Osteoblast (primary cell): ENCODE results near the gene ZNF576. TPM values are rescaled to one million over a fixed set of nuclear protein-coding genes. Genes with fewer than 3 reads are reported as not detected.
"Not testable (repeated sequence)": the region's sequence is repeated elsewhere in the genome, so short reads cannot be mapped to it uniquely, and the experiment has no call there.

Experiments
- DNase-seq: peaks from one replicate; pipeline ENCODE4 v3.0.0; 2011; ENCODE audit warnings: low spot score, mixed read lengths; ENCODE audit not compliant: insufficient read length; ENCODE audit errors: missing footprints
- H2AFZ ChIP-seq: 2 replicates; pipeline ENCODE4 v1.6.0; 2011; ENCODE audit warnings: mild to moderate bottlenecking, low read length
- H3K27ac ChIP-seq: 2 replicates; pipeline ENCODE4 v1.5.1; 2011; ENCODE audit warnings: mild to moderate bottlenecking, low read depth, low read length, moderate library complexity
- H3K27me3 ChIP-seq: 2 replicates; pipeline ENCODE4 v1.6.0; 2012; ENCODE audit warnings: mild to moderate bottlenecking, control low read depth, inconsistent platforms, low read length, moderate library complexity; ENCODE audit not compliant: insufficient read depth
- H3K36me3 ChIP-seq: 2 replicates; pipeline ENCODE4 v1.5.1; 2011; ENCODE audit warnings: mild to moderate bottlenecking, low read length, control low read depth, moderate library complexity; ENCODE audit not compliant: insufficient read depth
- H3K4me1 ChIP-seq: 2 replicates; pipeline ENCODE4 v1.5.1; 2011; ENCODE audit warnings: mild to moderate bottlenecking, low read length, control low read depth, moderate library complexity; ENCODE audit not compliant: insufficient read depth
- H3K4me2 ChIP-seq: 2 replicates; pipeline ENCODE4 v1.6.0; 2011; ENCODE audit warnings: mild to moderate bottlenecking, low read length; ENCODE audit not compliant: insufficient read depth
- H3K4me3 ChIP-seq: fragments of 200-600 bp; sonication (generic); 3 replicates; pipeline ENCODE4 v1.5.1; 2012; ENCODE audit warnings: mild to moderate bottlenecking, low read length, inconsistent platforms; ENCODE audit not compliant: insufficient read depth
- H3K79me2 ChIP-seq: 2 replicates; pipeline ENCODE4 v1.6.0; 2012; ENCODE audit warnings: mild to moderate bottlenecking, low read length, control low read depth, inconsistent platforms; ENCODE audit not compliant: insufficient read depth
- H3K9me3 ChIP-seq: 2 replicates; pipeline ENCODE4 v1.5.1; 2011; ENCODE audit warnings: low read depth, low read length, control low read depth
- H4K20me1 ChIP-seq: 2 replicates; pipeline ENCODE4 v1.6.0; 2012; ENCODE audit warnings: mild to moderate bottlenecking, low read length, control low read depth; ENCODE audit not compliant: insufficient read depth
- total RNA-seq: library from RNA; depleted of rRNA; stranded (reverse); fragments of >200 nt; gene quantifications from 2 replicates; pipeline ENCODE4 v1.2.3, GENCODE V29; 2012
- TF ChIP-seq, protein P1 (sequence below): IDR thresholded peaks from 2 replicates; pipeline ENCODE4 v1.5.1; 2011; ENCODE audit warnings: mild to moderate bottlenecking, low read depth, low read length, moderate library complexity; ENCODE audit errors: extremely low read depth

ZNF576 gene
- total RNA-seq, 1 donor = 9.4 TPM

DNA sequence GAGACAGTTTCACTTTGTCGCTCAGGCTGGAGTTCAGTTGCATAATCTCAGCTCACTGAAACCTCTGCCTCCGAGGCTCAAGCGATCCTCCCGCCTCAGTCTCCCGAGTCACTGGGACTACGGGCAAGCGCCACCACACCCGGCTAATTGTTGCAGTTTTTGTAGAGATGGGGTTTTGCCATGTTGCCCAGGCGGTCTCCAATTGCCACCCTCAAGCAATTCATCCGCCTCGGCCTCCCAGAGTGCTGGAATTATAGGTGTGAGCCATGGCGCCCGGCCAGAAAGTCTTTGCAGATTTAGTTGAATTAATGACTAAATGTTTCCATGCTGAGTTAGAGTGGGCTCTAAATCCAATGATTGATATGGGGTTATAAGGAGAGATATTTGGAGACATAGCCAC, 47.8 kb downstream of the ZNF576 start:
- H3K4me2 ChIP-seq = no peak overlapping the region
- no peaks in the 10 kb centered on the region for H3K4me1 ChIP-seq
- no peaks in the 10 kb centered on the region for H3K79me2 ChIP-seq
- H4K20me1 ChIP-seq = peaks cover 3% of the 10 kb centered on the region
- DNase-seq = no peak
- H3K4me3 ChIP-seq = no peak overlapping the region
- peaks cover 22% of the 10 kb centered on the region for H3K36me3 ChIP-seq
- TF ChIP-seq, protein P1, sequence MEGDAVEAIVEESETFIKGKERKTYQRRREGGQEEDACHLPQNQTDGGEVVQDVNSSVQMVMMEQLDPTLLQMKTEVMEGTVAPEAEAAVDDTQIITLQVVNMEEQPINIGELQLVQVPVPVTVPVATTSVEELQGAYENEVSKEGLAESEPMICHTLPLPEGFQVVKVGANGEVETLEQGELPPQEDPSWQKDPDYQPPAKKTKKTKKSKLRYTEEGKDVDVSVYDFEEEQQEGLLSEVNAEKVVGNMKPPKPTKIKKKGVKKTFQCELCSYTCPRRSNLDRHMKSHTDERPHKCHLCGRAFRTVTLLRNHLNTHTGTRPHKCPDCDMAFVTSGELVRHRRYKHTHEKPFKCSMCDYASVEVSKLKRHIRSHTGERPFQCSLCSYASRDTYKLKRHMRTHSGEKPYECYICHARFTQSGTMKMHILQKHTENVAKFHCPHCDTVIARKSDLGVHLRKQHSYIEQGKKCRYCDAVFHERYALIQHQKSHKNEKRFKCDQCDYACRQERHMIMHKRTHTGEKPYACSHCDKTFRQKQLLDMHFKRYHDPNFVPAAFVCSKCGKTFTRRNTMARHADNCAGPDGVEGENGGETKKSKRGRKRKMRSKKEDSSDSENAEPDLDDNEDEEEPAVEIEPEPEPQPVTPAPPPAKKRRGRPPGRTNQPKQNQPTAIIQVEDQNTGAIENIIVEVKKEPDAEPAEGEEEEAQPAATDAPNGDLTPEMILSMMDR = no peak
- H3K27ac ChIP-seq = no peak overlapping the region
- no peaks in the 10 kb centered on the region for H3K9me3 ChIP-seq
- peaks cover 16% of the 10 kb centered on the region for H3K27me3 ChIP-seq
- H2AFZ ChIP-seq = no peak overlapping the region

- Histone ChIP-seq H3K36me3 (peaks cover 53% of the 10 kb centered on the region), H3K4me1 (no peaks in the 10 kb centered on the region), H3K4me2 (no peak overlapping the region), H3K9me3 (no peaks in the 10 kb centered on the region), H3K27me3 (no peaks in the 10 kb centered on the region), H3K27ac (no peak overlapping the region), H4K20me1 (peaks cover 3% of the 10 kb centered on the region), H2AFZ (no peak overlapping the region), H3K79me2 (no peaks in the 10 kb centered on the region), H3K4me3 (no peak overlapping the region)
- TF ChIP-seq, protein P1 = no peak
- no peak for DNase-seq
Measured at GRCh38 chr19:43648633-43649032, 52.2 kb downstream of the ZNF576 start.

DNA sequence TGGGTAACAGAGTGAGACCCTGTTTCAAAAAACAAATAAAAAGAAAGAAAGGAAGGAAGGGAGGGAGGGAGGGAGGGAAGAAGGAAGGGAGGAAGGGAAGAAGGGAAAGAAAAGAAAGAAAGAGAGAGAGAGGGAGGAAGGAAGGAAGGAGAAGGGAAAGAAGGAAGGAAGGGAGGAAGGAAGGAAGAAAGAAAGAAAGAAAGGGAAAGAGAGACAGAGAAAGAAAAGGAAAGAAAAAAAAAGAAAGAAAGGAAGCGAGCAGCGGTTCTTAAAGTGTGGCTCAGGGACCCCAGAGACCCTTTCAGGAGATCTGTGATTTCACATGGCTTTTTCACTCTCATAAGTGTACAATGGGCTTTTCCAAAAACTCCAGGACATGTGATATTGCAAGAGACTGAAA, 53.1 kb downstream of the ZNF576 start:
- H3K27me3 ChIP-seq = no peaks in the 10 kb centered on the region
- peaks cover 60% of the 10 kb centered on the region for H3K36me3 ChIP-seq
- DNase-seq = no peak
- no peaks in the 10 kb centered on the region for H3K4me1 ChIP-seq
- no peak overlapping the region for H3K4me2 ChIP-seq
- TF ChIP-seq, protein P1 = no peak
- H3K79me2 ChIP-seq = no peaks in the 10 kb centered on the region
- H3K27ac ChIP-seq = no peak overlapping the region
- H2AFZ ChIP-seq = no peak overlapping the region
- H4K20me1 ChIP-seq = peaks cover 3% of the 10 kb centered on the region
- H3K9me3 ChIP-seq = no peaks in the 10 kb centered on the region
- no peak overlapping the region for H3K4me3 ChIP-seq

GRCh38 chr19:43650276-43650675, 53.9 kb downstream of the ZNF576 start:
- H3K4me2 ChIP-seq, H2AFZ ChIP-seq, H3K27me3 ChIP-seq, H3K4me1 ChIP-seq, DNase-seq, H3K27ac ChIP-seq, H3K79me2 ChIP-seq, H4K20me1 ChIP-seq, H3K4me3 ChIP-seq, H3K9me3 ChIP-seq: not testable (repeated sequence)
- peaks cover 67% of the 10 kb centered on the region for H3K36me3 ChIP-seq

Other genes starting within 250 kb of the ZNF576 start
- gene CD177, start 242.9 kb upstream of the ZNF576 start, total RNA-seq = under 0.01 TPM in 1 of 2 replicates, not detected in the other
- not detected in 2 replicates for gene TEX101, start 181.7 kb upstream of the ZNF576 start, total RNA-seq
- gene LYPD3, start 131.0 kb upstream of the ZNF576 start, total RNA-seq = 0.88 TPM in 1 of 2 replicates, not detected in the other
- gene PHLDB3, start 91.8 kb upstream of the ZNF576 start, total RNA-seq = 10.9 and 12.1 TPM in 2 replicates
- 42.7 and 52.1 TPM in 2 replicates for gene ETHE1, start 69.4 kb upstream of the ZNF576 start, total RNA-seq
- 0.29 and 0.72 TPM in 2 replicates for gene ZNF575, start 63.4 kb upstream of the ZNF576 start, total RNA-seq
- gene XRCC1, start 21.1 kb upstream of the ZNF576 start, total RNA-seq = 21.4 and 22.7 TPM in 2 replicates
- 0.72 and 2.9 TPM in 2 replicates for gene PINLYP, start 20.8 kb upstream of the ZNF576 start, total RNA-seq
- 18.9 and 23.2 TPM in 2 replicates for gene IRGQ, start 461 bp upstream of the ZNF576 start, total RNA-seq
- under 0.01 TPM in 1 of 2 replicates, not detected in the other for gene SRRM5, start 15.5 kb downstream of the ZNF576 start, total RNA-seq
- 31.5 and 37.3 TPM in 2 replicates for gene ZNF428, start 23.0 kb downstream of the ZNF576 start, total RNA-seq
- 1.2 and 1.4 TPM in 2 replicates for gene CADM4, start 43.3 kb downstream of the ZNF576 start, total RNA-seq
- 52.5 and 62.2 TPM in 2 replicates for gene PLAUR, start 73.6 kb downstream of the ZNF576 start, total RNA-seq
- not detected in 2 replicates for gene IRGC, start 119.5 kb downstream of the ZNF576 start, total RNA-seq
- gene SMG9, start 158.4 kb downstream of the ZNF576 start, total RNA-seq = 14.5 and 17.4 TPM in 2 replicates
- gene KCNN4, start 184.4 kb downstream of the ZNF576 start, total RNA-seq = 6.5 and 7.2 TPM in 2 replicates
- 0.29 and 0.72 TPM in 2 replicates for gene LYPD5, start 205.9 kb downstream of the ZNF576 start, total RNA-seq
- 13.4 and 15.6 TPM in 2 replicates for gene ZNF283, start 230.7 kb downstream of the ZNF576 start, total RNA-seq